Glutamatergic neuron (in vitro differentiated cells): ENCODE measurements around the gene SLC35C1. TPM values are rescaled to one million over a fixed set of nuclear protein-coding genes. Genes with fewer than 3 reads are reported as not detected.

ENCODE experiments used
- DNase-seq: peaks from one replicate; pipeline ENCODE4 v3.0.0; 2022
- H3K27ac Mint-ChIP-seq: one replicate; pipeline ENCODE4 v1.8.0; 2020; ENCODE audit warnings: mild to moderate bottlenecking, mixed read lengths, inconsistent platforms; ENCODE audit not compliant: unreplicated experiment
- H3K27me3 Mint-ChIP-seq: one replicate; pipeline ENCODE4 v1.8.0; 2020; ENCODE audit warnings: mild to moderate bottlenecking, moderate library complexity, mixed read lengths, inconsistent platforms; ENCODE audit not compliant: unreplicated experiment
- H3K36me3 Mint-ChIP-seq: one replicate; pipeline ENCODE4 v1.8.0; 2020; ENCODE audit warnings: mild to moderate bottlenecking, mixed read lengths, inconsistent platforms; ENCODE audit not compliant: unreplicated experiment
- H3K4me1 Mint-ChIP-seq: one replicate; pipeline ENCODE4 v1.8.0; 2020; ENCODE audit warnings: mild to moderate bottlenecking, low read depth, mixed read lengths, inconsistent platforms; ENCODE audit not compliant: unreplicated experiment
- H3K4me3 Mint-ChIP-seq: one replicate; pipeline ENCODE4 v1.8.0; 2020; ENCODE audit warnings: mild to moderate bottlenecking, mixed read lengths, inconsistent platforms; ENCODE audit not compliant: unreplicated experiment
- H3K9me3 Mint-ChIP-seq: one replicate; pipeline ENCODE4 v1.8.0; 2020; ENCODE audit warnings: mild to moderate bottlenecking, moderate library complexity, mixed read lengths, inconsistent platforms; ENCODE audit not compliant: unreplicated experiment
- total RNA-seq: library from RNA; stranded (reverse); fragmentation: NEBNext Ultra II Directional; extraction: Animal tissue kit (Norgen Biotek cat#: 25700); gene quantifications from one replicate; pipeline ENCODE4 v1.2.1, GENCODE V29; 2021; ENCODE audit not compliant: unreplicated experiment
- TF ChIP-seq, protein P1 (sequence below): fragments of 200-600 bp; sonication (generic); IDR thresholded peaks from one replicate; pipeline ENCODE4 v1.5.0; 2021; ENCODE audit not compliant: partially characterized antibody, unreplicated experiment

SLC35C1 gene
- total RNA-seq, 1 donor from 2014 or later: 20.9 TPM

DNA sequence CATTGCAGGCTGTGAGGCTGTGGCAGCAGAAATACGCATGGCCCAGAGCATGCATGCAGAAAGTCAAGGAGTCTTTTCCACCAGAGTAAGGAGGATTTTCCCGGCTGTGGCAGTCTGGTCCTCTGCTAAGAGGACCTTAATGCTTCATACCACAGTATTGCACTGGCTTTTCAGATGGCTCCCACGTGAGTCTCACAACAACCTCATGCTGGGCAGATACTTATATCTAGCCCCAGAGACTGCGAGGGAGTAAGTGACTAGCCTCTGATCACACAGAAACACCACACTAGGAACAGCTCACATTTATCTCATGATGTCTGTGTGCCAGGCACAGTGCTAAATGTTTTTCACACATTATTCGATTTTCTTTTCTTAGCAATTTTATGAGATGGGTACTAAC, 50.4 kb downstream of the SLC35C1 start:
- Mint-ChIP-seq H3K4me3 (peak overlapping the region; percentile 27), H3K27ac (no peak overlapping the region), H3K27me3 (peaks cover 4% of the 10 kb centered on the region), H3K4me1 (peaks cover 22% of the 10 kb centered on the region), H3K9me3 (no peaks in the 10 kb centered on the region), H3K36me3 (no peaks in the 10 kb centered on the region)
- TF ChIP-seq, protein P1, sequence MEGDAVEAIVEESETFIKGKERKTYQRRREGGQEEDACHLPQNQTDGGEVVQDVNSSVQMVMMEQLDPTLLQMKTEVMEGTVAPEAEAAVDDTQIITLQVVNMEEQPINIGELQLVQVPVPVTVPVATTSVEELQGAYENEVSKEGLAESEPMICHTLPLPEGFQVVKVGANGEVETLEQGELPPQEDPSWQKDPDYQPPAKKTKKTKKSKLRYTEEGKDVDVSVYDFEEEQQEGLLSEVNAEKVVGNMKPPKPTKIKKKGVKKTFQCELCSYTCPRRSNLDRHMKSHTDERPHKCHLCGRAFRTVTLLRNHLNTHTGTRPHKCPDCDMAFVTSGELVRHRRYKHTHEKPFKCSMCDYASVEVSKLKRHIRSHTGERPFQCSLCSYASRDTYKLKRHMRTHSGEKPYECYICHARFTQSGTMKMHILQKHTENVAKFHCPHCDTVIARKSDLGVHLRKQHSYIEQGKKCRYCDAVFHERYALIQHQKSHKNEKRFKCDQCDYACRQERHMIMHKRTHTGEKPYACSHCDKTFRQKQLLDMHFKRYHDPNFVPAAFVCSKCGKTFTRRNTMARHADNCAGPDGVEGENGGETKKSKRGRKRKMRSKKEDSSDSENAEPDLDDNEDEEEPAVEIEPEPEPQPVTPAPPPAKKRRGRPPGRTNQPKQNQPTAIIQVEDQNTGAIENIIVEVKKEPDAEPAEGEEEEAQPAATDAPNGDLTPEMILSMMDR: no peak
- DNase-seq: peak; percentile 34

DNA sequence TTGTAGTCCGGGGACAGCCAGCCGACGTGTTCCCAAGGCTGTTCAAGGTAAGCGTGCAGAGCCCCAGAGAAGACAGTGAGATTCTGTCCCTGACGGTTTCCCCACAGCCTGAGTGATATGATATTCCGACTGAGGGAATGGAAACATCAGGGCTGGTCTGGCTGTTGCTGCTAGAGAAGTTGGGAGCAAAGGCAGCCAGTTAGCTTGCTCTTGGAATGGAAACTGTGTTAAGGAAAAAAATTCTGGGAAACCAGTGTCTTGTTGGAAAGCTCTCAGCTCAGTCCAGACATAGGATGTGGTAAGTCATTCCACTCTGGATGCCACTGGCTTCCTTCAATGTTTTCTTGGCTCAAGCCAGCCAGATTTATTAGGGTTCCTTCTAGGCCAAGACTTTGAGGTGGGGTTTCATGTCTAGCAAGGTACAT, 51.1 kb downstream of the SLC35C1 start:
- H3K4me1 Mint-ChIP-seq: peaks cover 22% of the 10 kb centered on the region
- no peak overlapping the region for H3K27ac Mint-ChIP-seq
- peaks cover 4% of the 10 kb centered on the region for H3K27me3 Mint-ChIP-seq
- no peaks in the 10 kb centered on the region for H3K9me3 Mint-ChIP-seq
- H3K4me3 Mint-ChIP-seq: no peak overlapping the region
- no peaks in the 10 kb centered on the region for H3K36me3 Mint-ChIP-seq
- TF ChIP-seq, protein P1: no peak
- DNase-seq: no peak

DNA sequence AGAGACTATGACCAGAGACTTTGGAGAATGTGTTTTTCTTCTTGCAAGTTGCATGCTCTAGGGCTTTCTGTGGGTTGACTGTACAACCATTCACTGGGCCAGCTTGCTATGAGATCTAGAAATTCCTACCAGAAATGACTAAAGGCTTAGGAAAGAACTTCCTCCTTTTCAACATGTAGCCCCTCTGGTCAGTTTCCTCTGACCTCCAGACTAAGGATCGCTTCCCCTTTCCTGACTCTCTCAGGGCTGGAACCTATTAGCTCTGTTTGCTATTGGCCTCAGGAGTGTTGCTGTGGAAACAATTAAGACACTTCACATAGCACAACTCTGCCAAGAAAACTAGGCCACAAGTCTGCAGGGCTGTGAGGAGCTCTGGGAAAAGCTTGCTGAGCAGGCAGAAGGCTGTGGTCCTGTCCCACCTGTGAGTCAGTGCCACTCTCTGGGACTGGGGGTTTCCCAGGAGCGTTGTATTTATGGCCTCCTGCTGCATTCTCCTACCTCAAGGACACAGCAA, 53.1 kb downstream of the SLC35C1 start:
- Mint-ChIP-seq H3K36me3 (no peaks in the 10 kb centered on the region), H3K4me1 (peaks cover 16% of the 10 kb centered on the region), H3K27me3 (peaks cover 4% of the 10 kb centered on the region), H3K27ac (no peak overlapping the region), H3K4me3 (no peak overlapping the region), H3K9me3 (no peaks in the 10 kb centered on the region)
- DNase-seq: no peak
- TF ChIP-seq, protein P1: no peak

DNA sequence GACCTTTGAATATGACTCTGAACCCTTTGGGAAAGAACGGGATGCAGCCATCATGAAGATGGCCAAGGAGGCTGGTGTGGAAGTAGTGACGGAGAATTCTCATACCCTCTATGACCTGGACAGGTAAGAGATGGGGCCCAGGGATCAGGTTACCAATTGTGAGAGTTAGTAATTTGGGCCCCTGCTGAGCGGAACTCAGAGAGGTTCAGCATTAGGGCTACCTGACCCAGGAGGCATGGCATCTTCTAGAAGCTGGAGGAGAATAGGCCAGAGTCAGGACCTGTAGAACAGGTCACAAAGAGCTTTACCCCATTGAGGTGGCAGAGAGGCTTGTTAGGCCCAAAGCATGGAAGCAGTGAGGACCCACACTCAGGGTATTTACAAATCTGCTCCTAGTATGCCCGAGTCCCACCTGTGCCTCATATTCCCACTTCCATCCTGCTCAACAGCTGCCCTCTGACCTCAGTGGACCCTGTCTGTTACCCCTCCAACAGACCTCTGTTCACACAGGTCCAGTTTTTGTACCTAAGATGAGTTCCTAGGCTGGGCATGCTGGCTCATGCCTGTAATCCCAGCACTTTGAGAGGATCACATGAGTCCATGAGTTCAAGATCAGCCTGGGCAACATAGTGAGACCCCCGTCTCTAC, 53.9 kb downstream of the SLC35C1 start:
- H3K4me1 Mint-ChIP-seq: peaks cover 14% of the 10 kb centered on the region
- no peak overlapping the region for H3K27ac Mint-ChIP-seq
- H3K9me3 Mint-ChIP-seq: no peaks in the 10 kb centered on the region
- TF ChIP-seq, protein P1: no peak
- H3K36me3 Mint-ChIP-seq: no peaks in the 10 kb centered on the region
- no peak overlapping the region for H3K4me3 Mint-ChIP-seq
- H3K27me3 Mint-ChIP-seq: peaks cover 4% of the 10 kb centered on the region
- no peak for DNase-seq

DNA sequence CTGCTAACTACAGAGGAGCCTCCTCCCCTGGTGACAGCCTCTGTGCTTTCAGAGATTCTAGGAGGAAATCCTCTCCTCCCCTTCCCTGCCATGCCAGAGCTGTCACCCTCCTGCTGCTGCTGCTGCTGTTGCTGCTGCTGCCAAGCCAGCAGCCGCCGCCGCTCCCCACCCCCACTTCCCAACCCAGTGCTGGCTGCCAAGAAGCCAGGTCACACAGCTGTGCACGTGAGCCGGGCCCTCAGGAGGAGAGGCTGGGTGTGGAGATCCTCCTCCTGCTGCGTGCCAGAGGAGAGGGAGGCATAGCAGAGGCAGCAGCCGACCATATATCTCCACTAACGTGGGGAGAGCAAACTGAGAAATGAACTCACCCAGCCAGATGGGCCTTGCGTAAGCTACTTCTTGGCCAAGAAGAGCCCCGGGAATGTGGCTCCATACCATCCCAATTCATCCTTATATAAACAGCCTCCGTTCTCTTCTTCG, 54.8 kb downstream of the SLC35C1 start:
- Mint-ChIP-seq H3K27me3 (peaks cover 4% of the 10 kb centered on the region), H3K4me3 (no peak overlapping the region), H3K4me1 (peaks cover 13% of the 10 kb centered on the region), H3K9me3 (no peaks in the 10 kb centered on the region), H3K27ac (no peak overlapping the region), H3K36me3 (no peaks in the 10 kb centered on the region)
- no peak for DNase-seq
- TF ChIP-seq, protein P1: no peak
